Effector memory CD4-positive, alpha-beta T cell (primary cell): ENCODE results near the gene CTTN.
"Not testable (repeated sequence)": the region's sequence is repeated elsewhere in the genome, so short reads cannot be mapped to it uniquely, and the experiment has no call there.

Experiments used
- DNase-seq, 3 donors: peaks; one replicate each; pipeline ENCODE4 v3.0.0-alpha.2; 2020
- H3K27ac ChIP-seq: 2 replicates; pipeline ENCODE4 v1.7.0; 2013; ENCODE audit warnings: mild to moderate bottlenecking, low read length, moderate library complexity; ENCODE audit not compliant: insufficient read depth, poor library complexity, severe bottlenecking
- H3K27me3 ChIP-seq: replicated peaks from 2 replicates; pipeline ENCODE4 v1.7.0; 2013; ENCODE audit warnings: mild to moderate bottlenecking, low read length; ENCODE audit not compliant: insufficient read depth, control insufficient read depth, poor library complexity, severe bottlenecking
- H3K36me3 ChIP-seq: 2 replicates; pipeline ENCODE4 v1.7.0; 2013; ENCODE audit warnings: mild to moderate bottlenecking, low read length, moderate library complexity; ENCODE audit not compliant: control insufficient read depth, insufficient read depth
- H3K4me1 ChIP-seq: 2 replicates; pipeline ENCODE4 v1.7.0; 2013; ENCODE audit warnings: low read length, mild to moderate bottlenecking; ENCODE audit not compliant: control insufficient read depth, insufficient read depth, poor library complexity, severe bottlenecking
- H3K4me3 ChIP-seq: 2 replicates; pipeline ENCODE4 v1.7.0; 2013; ENCODE audit warnings: low read length, low read depth, mild to moderate bottlenecking; ENCODE audit not compliant: insufficient read depth, poor library complexity, severe bottlenecking
- H3K9me3 ChIP-seq: 2 replicates; pipeline ENCODE4 v1.7.0; 2013; ENCODE audit warnings: mild to moderate bottlenecking, low read length, moderate library complexity; ENCODE audit not compliant: control insufficient read depth

CTTN gene

GRCh38 chr11:70443773-70444030, 45.4 kb downstream of the CTTN start:
- no peak overlapping the region for H3K4me3 ChIP-seq
- no peaks in the 10 kb centered on the region for H3K4me1 ChIP-seq
- H3K27ac ChIP-seq = no peak overlapping the region
- no peak for DNase-seq
- no peaks in the 10 kb centered on the region for H3K27me3 ChIP-seq
- no peaks in the 10 kb centered on the region for H3K9me3 ChIP-seq
- H3K36me3 ChIP-seq = no peaks in the 10 kb centered on the region

GRCh38 chr11:70445091-70445490, 46.8 kb downstream of the CTTN start:
- Histone ChIP-seq H3K4me1 (no peaks in the 10 kb centered on the region), H3K4me3 (no peak overlapping the region), H3K27me3 (no peaks in the 10 kb centered on the region), H3K36me3 (no peaks in the 10 kb centered on the region), H3K9me3 (peaks cover 3% of the 10 kb centered on the region), H3K27ac (no peak overlapping the region)
- DNase-seq = no peak

GRCh38 chr11:70445605-70446004, 47.3 kb downstream of the CTTN start:
- Histone ChIP-seq H3K27me3 (no peaks in the 10 kb centered on the region), H3K4me1 (no peaks in the 10 kb centered on the region), H3K36me3 (no peaks in the 10 kb centered on the region), H3K9me3 (peaks cover 3% of the 10 kb centered on the region), H3K27ac (no peak overlapping the region), H3K4me3 (no peak overlapping the region)
- DNase-seq = no peak

DNA sequence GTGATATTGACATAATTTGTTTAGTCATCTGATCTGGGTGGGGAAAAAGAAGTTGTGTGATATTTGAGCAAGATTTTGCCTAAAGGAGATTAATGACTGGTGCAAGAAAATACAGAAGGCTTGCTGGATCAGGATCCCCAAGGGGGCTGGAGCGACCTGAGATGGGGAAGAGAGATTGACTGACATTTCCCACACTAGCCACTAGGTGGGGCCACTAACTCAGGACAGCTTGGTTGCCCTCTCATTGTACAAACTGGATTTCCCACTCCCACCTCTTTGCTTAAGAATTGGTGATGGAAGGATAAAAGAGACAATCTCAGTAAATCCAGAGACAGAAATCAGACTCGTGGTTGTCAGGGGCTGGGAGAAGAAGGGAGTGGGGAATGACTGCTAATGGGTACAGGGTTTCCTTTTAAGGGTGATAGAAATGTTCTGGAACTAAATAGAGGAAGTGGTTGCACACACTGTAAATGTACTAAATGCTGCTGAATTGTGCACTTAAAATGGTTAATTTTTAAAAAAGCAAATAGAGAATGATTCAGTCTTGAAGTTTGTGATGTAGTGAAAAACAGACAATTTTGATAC, 50.7 kb downstream of the CTTN start:
- DNase-seq = no peak
- peaks cover 9% of the 10 kb centered on the region for H3K9me3 ChIP-seq
- H3K4me1 ChIP-seq = no peaks in the 10 kb centered on the region
- no peak overlapping the region for H3K4me3 ChIP-seq
- H3K36me3 ChIP-seq = no peaks in the 10 kb centered on the region
- no peak overlapping the region for H3K27ac ChIP-seq
- no peaks in the 10 kb centered on the region for H3K27me3 ChIP-seq

GRCh38 chr11:70454197-70454767, 56.0 kb downstream of the CTTN start:
- Histone ChIP-seq H3K27ac (no peak overlapping the region), H3K27me3 (no peaks in the 10 kb centered on the region), H3K4me3 (no peak overlapping the region), H3K4me1 (no peaks in the 10 kb centered on the region), H3K36me3 (no peaks in the 10 kb centered on the region), H3K9me3 (peaks cover 6% of the 10 kb centered on the region)
- DNase-seq = no peak

DNA sequence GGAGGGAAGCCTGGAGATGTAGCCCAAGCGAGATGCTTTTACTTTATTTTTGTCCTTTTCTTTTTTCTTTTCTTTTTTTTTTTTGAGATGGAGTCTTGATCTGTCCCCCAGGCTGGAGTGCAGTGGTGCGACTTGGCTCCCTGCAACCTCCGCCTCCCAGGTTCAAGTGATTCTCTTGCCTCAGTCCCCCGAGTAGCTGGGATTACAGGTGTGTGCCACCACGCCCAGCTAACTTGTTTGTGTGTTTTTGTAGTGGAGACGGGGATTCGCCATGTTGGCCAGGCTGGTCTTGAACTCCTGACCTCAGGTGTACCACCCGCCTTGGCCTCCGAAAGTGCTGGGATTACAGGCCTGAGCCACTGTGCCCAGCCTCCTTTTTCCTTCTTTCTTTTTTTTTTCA, 56.5 kb downstream of the CTTN start:
- not testable (repeated sequence) for H3K4me3 ChIP-seq, H3K27ac ChIP-seq, H3K27me3 ChIP-seq, H3K9me3 ChIP-seq, DNase-seq, H3K4me1 ChIP-seq, H3K36me3 ChIP-seq

DNA sequence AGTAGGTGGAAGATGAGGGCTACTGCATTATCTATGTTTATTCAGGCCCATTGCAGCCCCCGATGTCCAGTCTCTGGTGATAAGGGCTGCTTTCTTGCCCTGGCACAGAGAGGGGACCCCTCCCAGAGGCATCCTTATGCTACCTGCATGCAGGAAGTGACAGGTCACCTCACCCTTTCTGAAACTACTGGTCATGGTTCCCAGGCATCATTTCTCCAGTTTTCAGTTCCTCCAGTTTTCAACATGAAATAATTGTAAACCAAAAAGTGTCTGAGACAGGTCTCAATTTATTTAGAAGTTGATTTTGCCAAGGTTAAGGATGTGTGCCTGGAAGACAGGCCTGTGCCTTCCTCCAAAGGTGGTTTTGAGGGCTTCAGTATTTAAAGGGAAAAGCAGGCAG, 57.0 kb downstream of the CTTN start:
- Histone ChIP-seq H3K27me3 (no peaks in the 10 kb centered on the region), H3K36me3 (no peaks in the 10 kb centered on the region), H3K27ac (no peak overlapping the region), H3K9me3 (peaks cover 6% of the 10 kb centered on the region), H3K4me1 (no peaks in the 10 kb centered on the region), H3K4me3 (no peak overlapping the region)
- DNase-seq = no peak

DNA sequence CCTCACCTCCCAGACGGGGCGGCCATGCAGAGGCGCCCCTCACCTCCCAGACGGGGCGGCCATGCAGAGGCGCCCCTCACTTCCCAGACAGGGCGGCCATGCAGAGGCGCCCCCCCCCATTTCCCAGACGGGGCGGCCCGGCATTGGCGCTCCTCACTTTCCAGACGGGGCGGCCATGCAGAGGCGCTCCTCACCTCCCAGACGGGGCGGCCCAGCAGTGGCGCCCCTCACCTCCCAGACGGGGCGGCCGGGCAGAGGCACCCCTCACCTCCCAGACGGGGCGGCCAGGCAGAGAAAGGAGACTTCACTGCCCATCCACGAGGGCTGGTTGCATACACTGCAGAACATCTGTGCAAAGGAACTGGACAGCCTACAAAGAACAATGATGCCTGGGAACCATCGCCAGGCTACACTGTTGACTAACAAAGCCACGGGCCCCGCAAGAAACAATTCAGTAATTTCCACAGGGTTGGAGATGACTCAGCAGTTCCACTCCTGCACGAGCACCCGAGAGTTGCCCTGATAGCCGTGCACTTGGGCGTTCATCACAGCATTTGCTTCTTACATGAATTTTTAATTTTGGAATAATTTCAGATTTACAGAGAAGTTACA, 58.7 kb downstream of the CTTN start:
- H3K4me1 ChIP-seq = no peaks in the 10 kb centered on the region
- H3K27ac ChIP-seq = no peak overlapping the region
- no peak for DNase-seq
- no peak overlapping the region for H3K4me3 ChIP-seq
- H3K27me3 ChIP-seq = no peaks in the 10 kb centered on the region
- H3K9me3 ChIP-seq = no peaks in the 10 kb centered on the region
- H3K36me3 ChIP-seq = no peaks in the 10 kb centered on the region

GRCh38 chr11:70458736-70459135, 60.4 kb downstream of the CTTN start:
- Histone ChIP-seq H3K36me3 (no peaks in the 10 kb centered on the region), H3K27ac (no peak overlapping the region), H3K27me3 (no peaks in the 10 kb centered on the region), H3K4me3 (no peak overlapping the region), H3K4me1 (no peaks in the 10 kb centered on the region), H3K9me3 (no peaks in the 10 kb centered on the region)
- no peak for DNase-seq

- Histone ChIP-seq H3K27ac (no peak overlapping the region), H3K27me3 (no peaks in the 10 kb centered on the region), H3K4me1 (no peaks in the 10 kb centered on the region), H3K36me3 (no peaks in the 10 kb centered on the region), H3K4me3 (no peak overlapping the region), H3K9me3 (no peaks in the 10 kb centered on the region)
- no peak for DNase-seq
Observed at GRCh38 chr11:70460111-70460510, 61.8 kb downstream of the CTTN start.
